Activated CD8-positive, alpha-beta memory T cell treated with anti-CD3 and anti-CD28 coated beads for 1 hour (primary cell): ENCODE results near the gene SEPTIN5.

ENCODE experiments used
- DNase-seq, 2 donors: peaks; one replicate each; pipeline ENCODE4 v3.0.0-alpha.2; 2020; ENCODE audit warnings: low read depth in 1 of 2; ENCODE audit errors: extremely low read depth in 1 of 2

SEPTIN5 gene

GRCh38 chr22:19746726-19747125 lies 32.4 kb downstream of the SEPTIN5 start:
- no peak for DNase-seq

- DNase-seq: no peak
These were observed 33.2 kb downstream of the SEPTIN5 start for GRCh38 chr22:19747551-19747950.

GRCh38 chr22:19748139-19748538 lies 33.8 kb downstream of the SEPTIN5 start:
- DNase-seq: no peak

GRCh38 chr22:19748991-19749664 lies 34.8 kb downstream of the SEPTIN5 start:
- DNase-seq: no peak

- no peak for DNase-seq
These were observed 35.6 kb downstream of the SEPTIN5 start for GRCh38 chr22:19749876-19750275.

- no peak for DNase-seq
These were observed 36.5 kb downstream of the SEPTIN5 start for GRCh38 chr22:19750507-19751490.

- no peak for DNase-seq
These were observed 37.4 kb downstream of the SEPTIN5 start for GRCh38 chr22:19751497-19752245.

GRCh38 chr22:19753090-19753842 lies 39.0 kb downstream of the SEPTIN5 start:
- DNase-seq: no peak

GRCh38 chr22:19753996-19754700 lies 39.8 kb downstream of the SEPTIN5 start:
- DNase-seq: no peak

- no peak for DNase-seq
These were observed 40.4 kb downstream of the SEPTIN5 start for GRCh38 chr22:19754701-19755144.

GRCh38 chr22:19755145-19755710 lies 40.9 kb downstream of the SEPTIN5 start:
- DNase-seq: no peak

GRCh38 chr22:19755722-19756287 lies 41.5 kb downstream of the SEPTIN5 start:
- DNase-seq: no peak

GRCh38 chr22:19756288-19757128 lies 42.2 kb downstream of the SEPTIN5 start:
- peak; percentile 23 to 44 for DNase-seq

- DNase-seq: no peak
These were observed 43.1 kb downstream of the SEPTIN5 start for GRCh38 chr22:19757140-19757984.

GRCh38 chr22:19757985-19758895 lies 43.9 kb downstream of the SEPTIN5 start:
- DNase-seq: no peak

GRCh38 chr22:19758896-19759426 lies 44.7 kb downstream of the SEPTIN5 start:
- no peak for DNase-seq
